Keratinocyte (primary cell): ENCODE measurements around the gene GJD4. TPM values are rescaled to one million over a fixed set of nuclear protein-coding genes. Genes with fewer than 3 reads are reported as not detected.

Experiments used
- DNase-seq: peaks from one replicate; pipeline ENCODE4 v3.0.0-alpha.2; 2011; ENCODE audit warnings: low read depth, missing footprints, low spot score
- FAIRE-seq: peaks from 2 replicates; lab custom pipeline; 2011; peaks lifted over from hg19 to GRCh38; lab: Jason Lieb, UNC
- H2AFZ ChIP-seq: 2 replicates; pipeline ENCODE4 v1.6.0; 2012; ENCODE audit warnings: low read length, control low read depth, inconsistent platforms; ENCODE audit not compliant: control insufficient read depth
- H3K27ac ChIP-seq: 2 replicates; pipeline ENCODE4 v1.5.1; 2011; ENCODE audit warnings: low read length; ENCODE audit not compliant: control insufficient read depth, insufficient read depth
- H3K27me3 ChIP-seq: 3 replicates; pipeline ENCODE4 v1.6.0; 2011; ENCODE audit warnings: low read length; ENCODE audit not compliant: control insufficient read depth, insufficient read depth; ENCODE audit errors: extremely low read depth
- H3K36me3 ChIP-seq, 2 experiments: 2 replicates in 1 of 2; 3 replicates in 1 of 2; pipeline ENCODE4 v1.5.1; 2011; ENCODE audit warnings: low read length in 2 of 2, mild to moderate bottlenecking in 1 of 2; ENCODE audit not compliant: control insufficient read depth in 2 of 2, insufficient read depth in 2 of 2; ENCODE audit errors: extremely low read depth in 1 of 2
- H3K4me1 ChIP-seq: 3 replicates; pipeline ENCODE4 v1.5.1; 2011; ENCODE audit warnings: low read length; ENCODE audit not compliant: control insufficient read depth, insufficient read depth; ENCODE audit errors: extremely low read depth
- H3K4me2 ChIP-seq: 3 replicates; pipeline ENCODE4 v1.6.0; 2011; ENCODE audit warnings: low read depth, low read length; ENCODE audit not compliant: control insufficient read depth, insufficient read depth; ENCODE audit errors: extremely low read depth
- H3K4me3 ChIP-seq, 3 experiments: fragments of 200-600 bp in 1 of 3; sonication (generic) in 1 of 3; 2 replicates in 2 of 3; 3 replicates in 1 of 3; pipeline ENCODE4 v1.5.1; 2011 to 2016; ENCODE audit warnings: low read length in 3 of 3, mild to moderate bottlenecking in 3 of 3, control low read depth in 2 of 3, inconsistent platforms in 1 of 3, low read depth in 1 of 3, mixed read lengths in 1 of 3, mixed run types in 1 of 3, moderate library complexity in 1 of 3; ENCODE audit not compliant: control insufficient read depth in 2 of 3, insufficient read depth in 2 of 3; ENCODE audit errors: extremely low read depth in 1 of 3
- H3K79me2 ChIP-seq: 2 replicates; pipeline ENCODE4 v1.6.0; 2012; ENCODE audit warnings: low read length; ENCODE audit not compliant: control insufficient read depth, insufficient read depth
- H3K9ac ChIP-seq: 3 replicates; pipeline ENCODE4 v1.6.0; 2011; ENCODE audit warnings: low read length; ENCODE audit not compliant: control insufficient read depth, insufficient read depth; ENCODE audit errors: extremely low read depth
- H3K9me1 ChIP-seq: 3 replicates; pipeline ENCODE4 v1.6.0; 2011; ENCODE audit warnings: low read length; ENCODE audit not compliant: control insufficient read depth, insufficient read depth; ENCODE audit errors: extremely low read depth
- H3K9me3 ChIP-seq: 2 replicates; pipeline ENCODE4 v1.5.1; 2012; ENCODE audit warnings: low read depth, low read length; ENCODE audit not compliant: control insufficient read depth
- H4K20me1 ChIP-seq: 3 replicates; pipeline ENCODE4 v1.6.0; 2011; ENCODE audit warnings: low read length; ENCODE audit not compliant: control insufficient read depth, insufficient read depth; ENCODE audit errors: extremely low read depth
- CTCF ChIP-seq, 3 experiments: IDR thresholded peaks in 1 of 3; conservative IDR thresholded peaks in 1 of 3; optimal IDR thresholded peaks in 1 of 3; 2 replicates in 2 of 3; 3 replicates in 1 of 3; pipeline versions ENCODE3 to v1.5.1; 2011; ENCODE audit warnings: low read length in 3 of 3, mild to moderate bottlenecking in 3 of 3, moderate library complexity in 2 of 3, control low read depth in 1 of 3, inconsistent platforms in 1 of 3; ENCODE audit not compliant: insufficient read depth in 2 of 3; ENCODE audit errors: extremely low read depth in 1 of 3
- EZH2 ChIP-seq: IDR thresholded peaks from one replicate; pipeline ENCODE4 v1.6.1; 2012; ENCODE audit warnings: inconsistent platforms, mild to moderate bottlenecking, low read length, moderate library complexity
- dilution Hi-C: fragments of 300-500 bp; cut with MboI; formaldehyde crosslinking; loops from one replicate; pipeline ENCODE4 v1.7.0; 2020; ENCODE audit warnings: low sequenced_read_pairs; ENCODE audit not compliant: extremely low pct_ligation_motif_present
- polyA plus RNA-seq, 5 experiments: library from polyadenylated mRNA; depleted of rRNA in 3 of 5; stranded (reverse) in 3 of 5; stranded (forward) in 1 of 5; unstranded in 1 of 5; fragments of >200 nt; gene quantifications; 1 replicate in 1 of 5; 2 replicates in 3 of 5; 3 replicates in 1 of 5; pipeline versions ENCODE4 v1.2.1 to v1.2.3, GENCODE V29; 2011 to 2012; ENCODE audit warnings: missing spikeins in 2 of 5, low read depth in 1 of 5, low replicate concordance in 1 of 5

GJD4 gene
- polyA plus RNA-seq, 1 donor (not counting 4 experiments of a cell fraction or from before 2014, with no cell fraction given), result not detected

GRCh38 chr10:35595106-35595505, 10.0 kb upstream of the GJD4 start:
- Histone ChIP-seq H3K9me1 (no peaks in the 10 kb centered on the region), H4K20me1 (no peaks in the 10 kb centered on the region), H3K27ac (no peak overlapping the region), H3K4me2 (no peak overlapping the region), H2AFZ (no peak overlapping the region), H3K4me3 (no peak overlapping the region), H3K27me3 (no peaks in the 10 kb centered on the region), H3K9me3 (no peaks in the 10 kb centered on the region), H3K36me3 (no peaks in the 10 kb centered on the region), H3K4me1 (no peaks in the 10 kb centered on the region), H3K79me2 (no peaks in the 10 kb centered on the region), H3K9ac (no peak overlapping the region)
- DNase-seq, result no peak
- dilution Hi-C loops, result no loop called here
- no peak for FAIRE-seq
- TF ChIP-seq EZH2, result no peak

- no peaks in the 10 kb centered on the region for H3K79me2 ChIP-seq
- DNase-seq (no peak), FAIRE-seq (no peak)
- no peaks in the 10 kb centered on the region for H4K20me1 ChIP-seq
- no peak overlapping the region for H2AFZ ChIP-seq
- H3K4me2 ChIP-seq, result no peak overlapping the region
- no peaks in the 10 kb centered on the region for H3K9me1 ChIP-seq
- H3K4me1 ChIP-seq, result no peaks in the 10 kb centered on the region
- no peaks in the 10 kb centered on the region for H3K27me3 ChIP-seq
- no peaks in the 10 kb centered on the region for H3K36me3 ChIP-seq
- H3K4me3 ChIP-seq, result no peak overlapping the region
- dilution Hi-C loops, result no loop called here
- H3K9me3 ChIP-seq, result no peaks in the 10 kb centered on the region
- H3K9ac ChIP-seq, result no peak overlapping the region
- TF ChIP-seq CTCF (optimal IDR thresholded peaks at IDR 0.05 in 1 of 3, IDR thresholded peaks at IDR 0.05 in 1 of 3, conservative IDR thresholded peaks at IDR 0.05 in 1 of 3; ENCODE audit: extremely low read depth in 1 of 3, insufficient read depth in 2 of 3, low read length in 3 of 3) (peak in 2 of 3 experiments; percentile 9 to 22), EZH2 (no peak)
- H3K27ac ChIP-seq, result no peak overlapping the region
These were observed 6.8 kb upstream of the GJD4 start for GRCh38 chr10:35598379-35598778.

- Histone ChIP-seq H3K4me1 (no peaks in the 10 kb centered on the region), H3K4me3 (no peak overlapping the region), H3K9me1 (no peaks in the 10 kb centered on the region), H3K79me2 (no peaks in the 10 kb centered on the region), H3K9ac (no peak overlapping the region), H3K27ac (no peak overlapping the region), H3K27me3 (peaks cover 11% of the 10 kb centered on the region), H4K20me1 (no peaks in the 10 kb centered on the region), H2AFZ (no peak overlapping the region), H3K36me3 (no peaks in the 10 kb centered on the region), H3K4me2 (no peak overlapping the region), H3K9me3 (no peaks in the 10 kb centered on the region)
- DNase-seq (no peak), FAIRE-seq (no peak)
- TF ChIP-seq EZH2 (no peak), CTCF (optimal IDR thresholded peaks at IDR 0.05 in 1 of 3, IDR thresholded peaks at IDR 0.05 in 1 of 3, conservative IDR thresholded peaks at IDR 0.05 in 1 of 3; ENCODE audit: extremely low read depth in 1 of 3, insufficient read depth in 2 of 3, low read length in 3 of 3) (peak in 1 of 3 experiments; percentile 16)
- dilution Hi-C loops, result no loop called here
These were observed 4.9 kb upstream of the GJD4 start for GRCh38 chr10:35600193-35600592.
